Stimulated activated CD4-positive, alpha-beta T cell treated with anti-CD3 and anti-CD28 coated beads, Interleukin-4, amount 100 ng/mL, for 48 hours (primary cell): Measurements from ENCODE around the gene GRIN3B.

ENCODE experiments used
- DNase-seq, 2 donors: peaks; one replicate each; pipeline ENCODE4 v3.0.0-alpha.2; 2020; ENCODE audit warnings: low read depth in 2 of 2

Gene GRIN3B

GRCh38 chr19:990746-991145 is 9.5 kb upstream of the GRIN3B start:
- DNase-seq = no peak

GRCh38 chr19:991174-991931 is 8.9 kb upstream of the GRIN3B start:
- DNase-seq = peak; percentile 61 to 88

- no peak for DNase-seq
Measured at GRCh38 chr19:991932-992669, 8.1 kb upstream of the GRIN3B start.

GRCh38 chr19:992670-993055 is 7.6 kb upstream of the GRIN3B start:
- no peak for DNase-seq

GRCh38 chr19:993361-993830 is 6.8 kb upstream of the GRIN3B start:
- no peak for DNase-seq

GRCh38 chr19:993831-994393 is 6.3 kb upstream of the GRIN3B start:
- DNase-seq = no peak

GRCh38 chr19:994516-994915 is 5.7 kb upstream of the GRIN3B start:
- DNase-seq = no peak

GRCh38 chr19:995051-995827 is 5.0 kb upstream of the GRIN3B start:
- DNase-seq = no peak

GRCh38 chr19:996051-996838 is 4.0 kb upstream of the GRIN3B start:
- peak; percentile 47 to 56 for DNase-seq

- DNase-seq = no peak
Measured at GRCh38 chr19:998064-998463, 2.2 kb upstream of the GRIN3B start.

GRCh38 chr19:999379-999719 is 870 bp upstream of the GRIN3B start:
- DNase-seq = no peak

- no peak for DNase-seq
Measured at GRCh38 chr19:1000591-1001537, 645 bp downstream of the GRIN3B start.

- peak; percentile 49 to 68 for DNase-seq
Measured at GRCh38 chr19:1001538-1002166, 1.4 kb downstream of the GRIN3B start.

GRCh38 chr19:1002600-1002999 is 2.4 kb downstream of the GRIN3B start:
- no peak for DNase-seq

GRCh38 chr19:1003283-1003682 is 3.1 kb downstream of the GRIN3B start:
- no peak for DNase-seq

- no peak for DNase-seq
Measured at GRCh38 chr19:1004204-1004802, 4.1 kb downstream of the GRIN3B start.

GRCh38 chr19:1004803-1005664 is 4.8 kb downstream of the GRIN3B start:
- no peak for DNase-seq

- no peak for DNase-seq
Measured at GRCh38 chr19:1006711-1007398, 6.6 kb downstream of the GRIN3B start.
